Thyroid gland (tissue), 4 donors: Measurements from ENCODE around the gene FXYD5. TPM values are rescaled to one million over a fixed set of nuclear protein-coding genes. Genes with fewer than 3 reads are reported as not detected.

Experiments used
- DNase-seq, 2 donors: peaks; one replicate each; pipeline ENCODE4 v3.0.0-alpha.2; 2019
- H3K27ac ChIP-seq, 3 donors: fragments of 200-600 bp; sonication (generic); 1 replicate in 2 of 3; 2 replicates in 1 of 3; pipeline ENCODE4 v1.5.1; 2016 to 2019; ENCODE audit warnings: mild to moderate bottlenecking in 1 of 3, moderate library complexity in 1 of 3
- H3K27me3 ChIP-seq: fragments of 200-600 bp; sonication (generic); one replicate; pipeline ENCODE4 v1.5.1; 2019
- H3K36me3 ChIP-seq, 2 donors: fragments of 200-600 bp; sonication (generic); one replicate each; pipeline ENCODE4 v1.5.1; 2016 to 2019
- H3K4me1 ChIP-seq, 2 donors: fragments of 200-600 bp; sonication (generic); one replicate each; pipeline ENCODE4 v1.5.1; 2017 to 2019
- H3K4me3 ChIP-seq, 3 donors: fragments of 200-600 bp; sonication (generic); replicated peaks in 1 of 3; 1 replicate in 2 of 3; 2 replicates in 1 of 3; pipeline ENCODE4 v1.5.1; 2016; ENCODE audit warnings: mild to moderate bottlenecking in 1 of 3
- H3K9me3 ChIP-seq: fragments of 200-600 bp; sonication (generic); one replicate; pipeline ENCODE4 v1.5.1; 2017
- CTCF ChIP-seq, 6 experiments: fragments of 200-600 bp in 3 of 6; fragments of 450-650 bp in 3 of 6; sonication (generic) in 3 of 6; IDR thresholded peaks; one replicate each; pipeline ENCODE4 v1.5.1; 2016 to 2019; ENCODE audit warnings: antibody characterized with exemption in 6 of 6, mild to moderate bottlenecking in 2 of 6, inconsistent platforms in 1 of 6, moderate library complexity in 1 of 6
- POLR2A ChIP-seq, 2 donors: fragments of 450-650 bp; IDR thresholded peaks; one replicate each; pipeline ENCODE4 v1.6.1; 2017; ENCODE audit warnings: antibody characterized with exemption in 2 of 2, mild to moderate bottlenecking in 2 of 2, moderate library complexity in 1 of 2
- WGBS, 2 donors: methylation state at CpG; one replicate each; pipeline ENCODE4 v1.1.5; 2017; 5-methylcytosine and 5-hydroxymethylcytosine counted together
- intact Hi-C: fragments of 100-400 bp; cut with DNase I; formaldehyde crosslinking; loops from one replicate; pipeline ENCODE4 v1.15.1; 2023
- total RNA-seq, 4 donors: library from RNA; depleted of rRNA; stranded (reverse); fragments of >200 nt; gene quantifications; one replicate each; pipeline ENCODE4 v1.2.3, GENCODE V29; 2016

Gene FXYD5
- total RNA-seq, 4 donors from 2014 or later: 9.3 to 52.4 (median 19.6) TPM

GRCh38 chr19:35207391-35207871 lies 52.9 kb downstream of the FXYD5 start:
- intact Hi-C loops: no loop called here
- Histone ChIP-seq H3K27me3 (no peaks in the 10 kb centered on the region), H3K9me3 (no peaks in the 10 kb centered on the region), H3K4me1 (no peaks in the 10 kb centered on the region), H3K27ac (no peak overlapping the region), H3K4me3 (no peak overlapping the region), H3K36me3 (no peaks in the 10 kb centered on the region)
- no peak for DNase-seq
- TF ChIP-seq CTCF (IDR thresholded peaks at IDR 0.05) (no peak), POLR2A (IDR thresholded peaks at IDR 0.05) (no peak)
- 82 to 87% methylated on average over 8 of the region's 8 CpGs for WGBS, 2 donors

- DNase-seq: no peak
- no peaks in the 10 kb centered on the region for H3K27me3 ChIP-seq
- no peak overlapping the region for H3K27ac ChIP-seq
- H3K36me3 ChIP-seq: no peaks in the 10 kb centered on the region
- WGBS, 2 donors: 87 to 96% methylated on average over 8 of the region's 8 CpGs
- H3K4me3 ChIP-seq: no peak overlapping the region
- intact Hi-C loops: no loop called here
- TF ChIP-seq CTCF (IDR thresholded peaks at IDR 0.05): no peak
- no peak for TF ChIP-seq POLR2A (IDR thresholded peaks at IDR 0.05)
- no peaks in the 10 kb centered on the region for H3K4me1 ChIP-seq
- H3K9me3 ChIP-seq: no peaks in the 10 kb centered on the region
Observed at GRCh38 chr19:35208121-35208520, 53.6 kb downstream of the FXYD5 start.

GRCh38 chr19:35209646-35210045 lies 55.1 kb downstream of the FXYD5 start:
- Histone ChIP-seq H3K4me1 (no peaks in the 10 kb centered on the region), H3K4me3 (no peak overlapping the region), H3K27ac (no peak overlapping the region), H3K36me3 (no peaks in the 10 kb centered on the region), H3K27me3 (no peaks in the 10 kb centered on the region), H3K9me3 (no peaks in the 10 kb centered on the region)
- no peak for DNase-seq
- TF ChIP-seq CTCF (IDR thresholded peaks at IDR 0.05) (no peak), POLR2A (IDR thresholded peaks at IDR 0.05) (no peak)
- WGBS, 2 donors: 79 to 80% methylated on average over 4 of the region's 4 CpGs
- intact Hi-C loops: no loop called here

- intact Hi-C loops: no loop called here
- TF ChIP-seq POLR2A (IDR thresholded peaks at IDR 0.05) (no peak), CTCF (IDR thresholded peaks at IDR 0.05) (no peak)
- Histone ChIP-seq H3K9me3 (no peaks in the 10 kb centered on the region), H3K27ac (peak overlapping the region; percentile 19 to 70 (median 32)), H3K4me3 (no peak overlapping the region), H3K27me3 (no peaks in the 10 kb centered on the region), H3K36me3 (no peaks in the 10 kb centered on the region), H3K4me1 (no peaks in the 10 kb centered on the region)
- peak; percentile 19 to 29 for DNase-seq
- WGBS, 2 donors: 78 to 83% methylated on average over 7 of the region's 7 CpGs
Observed at GRCh38 chr19:35211545-35212230, 57.2 kb downstream of the FXYD5 start.

GRCh38 chr19:35212241-35212640 lies 57.7 kb downstream of the FXYD5 start:
- Histone ChIP-seq H3K27ac (peak overlapping the region in 2 of 3 donors; percentile 32 to 70), H3K27me3 (no peaks in the 10 kb centered on the region), H3K36me3 (no peaks in the 10 kb centered on the region), H3K4me3 (no peak overlapping the region), H3K9me3 (no peaks in the 10 kb centered on the region), H3K4me1 (no peaks in the 10 kb centered on the region)
- DNase-seq: no peak
- TF ChIP-seq CTCF (IDR thresholded peaks at IDR 0.05) (no peak), POLR2A (IDR thresholded peaks at IDR 0.05) (no peak)
- 63 to 64% methylated on average over 7 of the region's 7 CpGs for WGBS, 2 donors
- intact Hi-C loops: no loop called here
